GM23338 (cell line): ENCODE measurements around the gene CYP4F22. TPM values are rescaled to one million over a fixed set of nuclear protein-coding genes. Genes with fewer than 3 reads are reported as not detected.

Experiments used
- ATAC-seq: fragments of 200-7000 bp; cut with Tn5 transposase; 3 replicates; pipeline ENCODE4 v1.9.1; 2020
- DNase-seq: peaks from one replicate; pipeline ENCODE4 v3.0.0-alpha.2; 2015; ENCODE audit warnings: low spot score
- H2AFZ ChIP-seq: fragments of 200-600 bp; sonication (generic); 2 replicates; pipeline ENCODE4 v1.8.0; 2016; ENCODE audit warnings: antibody characterized with exemption, mild to moderate bottlenecking, moderate library complexity
- H3F3A ChIP-seq: fragments of 200-600 bp; sonication (generic); replicated peaks from 2 replicates; pipeline ENCODE4 v1.8.0; 2017; ENCODE audit warnings: antibody characterized with exemption, mixed run types, low read depth
- H3K27ac ChIP-seq: fragments of 200-600 bp; sonication (generic); 2 replicates; pipeline ENCODE4 v1.6.1; 2016; ENCODE audit warnings: low read depth
- H3K27me3 ChIP-seq: fragments of 200-600 bp; sonication (generic); 2 replicates; pipeline ENCODE4 v1.8.0; 2016; ENCODE audit warnings: mild to moderate bottlenecking, mixed run types, moderate library complexity; ENCODE audit not compliant: insufficient read depth
- H3K36me3 ChIP-seq: fragments of 200-600 bp; sonication (generic); 2 replicates; pipeline ENCODE4 v1.8.0; 2016; ENCODE audit warnings: mild to moderate bottlenecking; ENCODE audit not compliant: insufficient read depth
- H3K4me1 ChIP-seq: fragments of 200-600 bp; sonication (generic); 2 replicates; pipeline ENCODE4 v1.8.0; 2016; ENCODE audit warnings: mild to moderate bottlenecking, moderate library complexity; ENCODE audit not compliant: insufficient read depth
- H3K4me2 ChIP-seq: fragments of 200-600 bp; sonication (generic); 2 replicates; pipeline ENCODE4 v1.7.1; 2017; ENCODE audit warnings: mixed run types
- H3K4me3 ChIP-seq: fragments of 200-600 bp; sonication (generic); 2 replicates; pipeline ENCODE4 v1.6.1; 2016; ENCODE audit warnings: mixed run types
- H3K79me2 ChIP-seq: fragments of 200-600 bp; sonication (generic); replicated peaks from 2 replicates; pipeline ENCODE4 v1.8.0; 2017; ENCODE audit warnings: mild to moderate bottlenecking; ENCODE audit not compliant: insufficient read depth
- H3K9me2 ChIP-seq: fragments of 200-600 bp; sonication (generic); 2 replicates; pipeline ENCODE4 v1.8.0; 2017; ENCODE audit not compliant: insufficient read depth
- H4K20me1 ChIP-seq: fragments of 200-600 bp; sonication (generic); replicated peaks from 2 replicates; pipeline ENCODE4 v1.8.0; 2017; ENCODE audit warnings: mild to moderate bottlenecking; ENCODE audit not compliant: insufficient read depth
- H3K27ac Mint-ChIP-seq: 2 replicates; pipeline ENCODE4 v1.8.0; 2020; ENCODE audit warnings: inconsistent platforms, mild to moderate bottlenecking, moderate library complexity, mixed read lengths
- H3K27me3 Mint-ChIP-seq: 3 replicates; pipeline ENCODE4 v1.8.0; 2022; ENCODE audit warnings: low read depth, mild to moderate bottlenecking, moderate library complexity, mixed read lengths, inconsistent platforms; ENCODE audit not compliant: insufficient read depth, poor library complexity
- H3K36me3 Mint-ChIP-seq: 3 replicates; pipeline ENCODE4 v1.8.0; 2021; ENCODE audit warnings: low read depth, mild to moderate bottlenecking, inconsistent platforms, moderate library complexity, mixed read lengths
- H3K4me1 Mint-ChIP-seq: 3 replicates; pipeline ENCODE4 v1.8.0; 2020; ENCODE audit warnings: mild to moderate bottlenecking, inconsistent platforms, mixed read lengths
- H3K4me3 Mint-ChIP-seq: 3 replicates; pipeline ENCODE4 v1.8.0; 2021; ENCODE audit warnings: moderate library complexity, mild to moderate bottlenecking, inconsistent platforms, mixed read lengths
- H3K9me3 Mint-ChIP-seq: 3 replicates; pipeline ENCODE4 v1.8.0; 2020; ENCODE audit warnings: moderate library complexity, mild to moderate bottlenecking, inconsistent platforms, mixed read lengths
- CREB1 ChIP-seq: fragments of 250-450 bp; sonication (Bioruptor Pico); IDR thresholded peaks from 2 replicates; pipeline ENCODE4 v1.5.0; 2020; ENCODE audit warnings: low read depth, mild to moderate bottlenecking, moderate library complexity
- CTCF ChIP-seq, 2 experiments: fragments of 200-600 bp in 1 of 2; sonication (generic) in 1 of 2; conservative IDR thresholded peaks; 2 replicates each; pipeline versions ENCODE4 v1.5.1 to v1.6.1; 2016 to 2017; ENCODE audit warnings: antibody characterized with exemption in 2 of 2, low read depth in 2 of 2, mild to moderate bottlenecking in 2 of 2, moderate library complexity in 1 of 2
- ETS1 ChIP-seq: IDR thresholded peaks from 2 replicates; pipeline ENCODE4 v1.6.1; 2016; ENCODE audit warnings: antibody characterized with exemption
- EZH2 ChIP-seq: fragments of 200-600 bp; sonication (generic); IDR thresholded peaks from one replicate; pipeline ENCODE4 v1.8.0; 2017; ENCODE audit warnings: antibody characterized with exemption, mild to moderate bottlenecking, low read depth; ENCODE audit not compliant: unreplicated experiment
- EZH2phosphoT487 ChIP-seq: fragments of 200-600 bp; sonication (generic); IDR thresholded peaks from one replicate; pipeline ENCODE4 v1.8.1; 2018; ENCODE audit warnings: antibody characterized with exemption; ENCODE audit not compliant: unreplicated experiment
- JUNB ChIP-seq: IDR thresholded peaks from one replicate; pipeline ENCODE4 v1.6.1; 2016; ENCODE audit warnings: antibody characterized with exemption; ENCODE audit not compliant: unreplicated experiment
- NANOG ChIP-seq: IDR thresholded peaks from 2 replicates; pipeline ENCODE4 v1.6.1; 2016; ENCODE audit warnings: antibody characterized with exemption, borderline replicate concordance
- POLR2AphosphoS5 ChIP-seq: IDR thresholded peaks from 2 replicates; pipeline ENCODE4 v1.6.1; 2016; ENCODE audit warnings: antibody characterized with exemption, low read depth
- REST ChIP-seq: IDR thresholded peaks from one replicate; pipeline ENCODE4 v1.6.1; 2018; ENCODE audit warnings: antibody characterized with exemption; ENCODE audit not compliant: unreplicated experiment
- STAT1 ChIP-seq: IDR thresholded peaks from one replicate; pipeline ENCODE4 v1.6.1; 2016; ENCODE audit warnings: antibody characterized with exemption; ENCODE audit not compliant: unreplicated experiment
- ZNF114 ChIP-seq: fragments of 250-450 bp; sonication (Bioruptor Pico); IDR thresholded peaks from 2 replicates; pipeline ENCODE4 v1.5.0; 2020; ENCODE audit warnings: mild to moderate bottlenecking, moderate library complexity
- ZNF331 ChIP-seq: fragments of 250-450 bp; sonication (Bioruptor Pico); IDR thresholded peaks from 2 replicates; pipeline ENCODE4 v1.5.0; 2020; ENCODE audit warnings: low read depth, mild to moderate bottlenecking, moderate library complexity
- ZNF462 ChIP-seq: fragments of 250-450 bp; sonication (Bioruptor Pico); IDR thresholded peaks from 2 replicates; pipeline ENCODE4 v1.5.0; 2020; ENCODE audit warnings: mild to moderate bottlenecking, moderate library complexity
- polyA plus RNA-seq: library from polyadenylated mRNA; unstranded; fragments of >200 nt; fragmentation: Nextera tagmentation; extraction: Ambion mirVana; gene quantifications from 2 replicates; pipeline ENCODE4 v1.2.1, GENCODE V29; 2016
- total RNA-seq: library from RNA; depleted of rRNA; stranded (reverse); fragments of >200 nt; shearing (Covaris generic); gene quantifications from 2 replicates; pipeline ENCODE4 v1.2.3, GENCODE V29; 2014

The CYP4F22 gene
- total and polyA plus RNA-seq, 2 experiments from 2014 or later: 0.24 to 1.5 TPM

- Histone ChIP-seq H4K20me1 (no peaks in the 10 kb centered on the region), H3K4me1 (no peaks in the 10 kb centered on the region), H3K79me2 (no peaks in the 10 kb centered on the region), H3K36me3 (no peaks in the 10 kb centered on the region), H3F3A (no peaks in the 10 kb centered on the region), H3K27ac (no peak overlapping the region), H3K4me3 (no peak overlapping the region), H3K4me2 (no peak overlapping the region), H2AFZ (no peak overlapping the region), H3K9me2 (no peaks in the 10 kb centered on the region), H3K27me3 (no peaks in the 10 kb centered on the region)
- Mint-ChIP-seq H3K9me3 (peaks cover 99% of the 10 kb centered on the region), H3K36me3 (peaks cover 56% of the 10 kb centered on the region), H3K27me3 (peaks cover 19% of the 10 kb centered on the region), H3K27ac (no peak overlapping the region), H3K4me3 (no peak overlapping the region), H3K4me1 (no peaks in the 10 kb centered on the region)
- ATAC-seq: no peak
- no peak for DNase-seq
- TF ChIP-seq ETS1 (no peak), JUNB (no peak), EZH2 (no peak), ZNF331 (CRISPR knock-in tag) (no peak), CREB1 (no peak), REST (no peak), EZH2phosphoT487 (no peak), NANOG (no peak), STAT1 (no peak), CTCF (conservative IDR thresholded peaks at IDR 0.05; ENCODE audit: low read depth in 2 of 2) (no peak), POLR2AphosphoS5 (no peak), ZNF114 (CRISPR knock-in tag) (no peak), ZNF462 (CRISPR knock-in tag) (no peak)
These were observed 62.1 kb downstream of the CYP4F22 start for GRCh38 chr19:15570420-15570819.
